ENCODE results near the gene POLH. TPM values are rescaled to one million over a fixed set of nuclear protein-coding genes. Genes with fewer than 3 reads are reported as not detected.
A peak's percentile ranks its signal among the peaks of the same experiment; 100 is the strongest.

Gene POLH
- total RNA-seq, 1 donor from 2014 or later, result 12.5 TPM

GRCh38 chr6:43570876-43571441 is 5.0 kb upstream of the POLH start:
- no peak for DNase-seq (ENCODE audit: low spot score)
- TF ChIP-seq CTCF (IDR thresholded peaks at IDR 0.05; ENCODE audit: unreplicated experiment), result no peak
- H3K27me3 Mint-ChIP-seq (ENCODE audit: unreplicated experiment), result peaks cover 6% of the 10 kb centered on the region
- no peak overlapping the region for H3K4me3 Mint-ChIP-seq (ENCODE audit: unreplicated experiment)
- peaks cover 7% of the 10 kb centered on the region for H3K4me1 Mint-ChIP-seq (ENCODE audit: unreplicated experiment)
- no peak overlapping the region for H3K27ac Mint-ChIP-seq (ENCODE audit: unreplicated experiment)
- H3K9me3 Mint-ChIP-seq (ENCODE audit: unreplicated experiment), result no peaks in the 10 kb centered on the region
- peaks cover 20% of the 10 kb centered on the region for H3K36me3 Mint-ChIP-seq (ENCODE audit: low read depth, unreplicated experiment)

- TF ChIP-seq CTCF (IDR thresholded peaks at IDR 0.05; ENCODE audit: unreplicated experiment), result no peak
- no peak overlapping the region for H3K4me3 Mint-ChIP-seq (ENCODE audit: unreplicated experiment)
- peaks cover 8% of the 10 kb centered on the region for H3K27me3 Mint-ChIP-seq (ENCODE audit: unreplicated experiment)
- H3K27ac Mint-ChIP-seq (ENCODE audit: unreplicated experiment), result no peak overlapping the region
- peaks cover 8% of the 10 kb centered on the region for H3K4me1 Mint-ChIP-seq (ENCODE audit: unreplicated experiment)
- DNase-seq (ENCODE audit: low spot score), result no peak
- peaks cover 20% of the 10 kb centered on the region for H3K36me3 Mint-ChIP-seq (ENCODE audit: low read depth, unreplicated experiment)
- no peaks in the 10 kb centered on the region for H3K9me3 Mint-ChIP-seq (ENCODE audit: unreplicated experiment)
These were observed 4.0 kb upstream of the POLH start for GRCh38 chr6:43572015-43572414.

GRCh38 chr6:43575105-43575771 is 747 bp upstream of the POLH start:
- H3K4me1 Mint-ChIP-seq (ENCODE audit: unreplicated experiment), result peaks cover 14% of the 10 kb centered on the region
- H3K27me3 Mint-ChIP-seq (ENCODE audit: unreplicated experiment), result peaks cover 9% of the 10 kb centered on the region
- peak; percentile 40 for DNase-seq (ENCODE audit: low spot score)
- TF ChIP-seq CTCF (IDR thresholded peaks at IDR 0.05; ENCODE audit: unreplicated experiment), result no peak
- H3K27ac Mint-ChIP-seq (ENCODE audit: unreplicated experiment), result peak overlapping the region; percentile 70
- peaks cover 14% of the 10 kb centered on the region for H3K36me3 Mint-ChIP-seq (ENCODE audit: low read depth, unreplicated experiment)
- H3K9me3 Mint-ChIP-seq (ENCODE audit: unreplicated experiment), result no peaks in the 10 kb centered on the region
- peak overlapping the region; percentile 99 for H3K4me3 Mint-ChIP-seq (ENCODE audit: unreplicated experiment)

GRCh38 chr6:43578748-43579147 is 2.8 kb downstream of the POLH start:
- peaks cover 14% of the 10 kb centered on the region for H3K4me1 Mint-ChIP-seq (ENCODE audit: unreplicated experiment)
- no peak overlapping the region for H3K4me3 Mint-ChIP-seq (ENCODE audit: unreplicated experiment)
- H3K27me3 Mint-ChIP-seq (ENCODE audit: unreplicated experiment), result peaks cover 9% of the 10 kb centered on the region
- peaks cover 17% of the 10 kb centered on the region for H3K36me3 Mint-ChIP-seq (ENCODE audit: low read depth, unreplicated experiment)
- no peak for TF ChIP-seq CTCF (IDR thresholded peaks at IDR 0.05; ENCODE audit: unreplicated experiment)
- no peak overlapping the region for H3K27ac Mint-ChIP-seq (ENCODE audit: unreplicated experiment)
- DNase-seq (ENCODE audit: low spot score), result no peak
- H3K9me3 Mint-ChIP-seq (ENCODE audit: unreplicated experiment), result no peaks in the 10 kb centered on the region

GRCh38 chr6:43579171-43579570 is 3.2 kb downstream of the POLH start:
- peaks cover 17% of the 10 kb centered on the region for H3K36me3 Mint-ChIP-seq (ENCODE audit: low read depth, unreplicated experiment)

More at GRCh38 chr6:43579171-43579570, 3.2 kb downstream of the POLH start:
- Mint-ChIP-seq H3K4me3 (ENCODE audit: unreplicated experiment) (no peak overlapping the region), H3K9me3 (ENCODE audit: unreplicated experiment) (no peaks in the 10 kb centered on the region), H3K4me1 (ENCODE audit: unreplicated experiment) (peaks cover 14% of the 10 kb centered on the region), H3K27ac (ENCODE audit: unreplicated experiment) (no peak overlapping the region), H3K27me3 (ENCODE audit: unreplicated experiment) (peaks cover 9% of the 10 kb centered on the region)
- no peak for DNase-seq (ENCODE audit: low spot score)
- no peak for TF ChIP-seq CTCF (IDR thresholded peaks at IDR 0.05; ENCODE audit: unreplicated experiment)

Data from endothelial cell (in vitro differentiated cells).